Naive B cell (primary cell): ENCODE data around the gene PPP1R12A. TPM values are rescaled to one million over a fixed set of nuclear protein-coding genes. Genes with fewer than 3 reads are reported as not detected.
"Not testable (repeated sequence)": the region's sequence is repeated elsewhere in the genome, so short reads cannot be mapped to it uniquely, and the experiment has no call there.

Experiments
- ATAC-seq, 2 donors: fragments of 150-1000 bp; cut with Tn5 transposase; 2 replicates each; pipeline ENCODE4 v1.10.0; 2021; ENCODE audit warnings: low read depth in 2 of 2, mild to moderate bottlenecking in 2 of 2, moderate library complexity in 2 of 2
- DNase-seq: peaks from one replicate; pipeline ENCODE4 v3.0.0; 2022
- H3K27ac Mint-ChIP-seq, 6 donors: one replicate each; pipeline ENCODE4 v1.8.0; 2020 to 2022; ENCODE audit warnings: mild to moderate bottlenecking in 6 of 6, mixed read lengths in 6 of 6, moderate library complexity in 5 of 6, inconsistent platforms in 2 of 6
- H3K27me3 Mint-ChIP-seq, 3 donors: one replicate each; pipeline ENCODE4 v1.8.0; 2021 to 2022; ENCODE audit warnings: mixed read lengths in 3 of 3, mild to moderate bottlenecking in 1 of 3
- H3K36me3 Mint-ChIP-seq, 2 donors: one replicate each; pipeline ENCODE4 v1.8.0; 2020 to 2022; ENCODE audit warnings: mixed read lengths in 2 of 2, inconsistent platforms in 1 of 2, mild to moderate bottlenecking in 1 of 2
- H3K4me1 Mint-ChIP-seq, 3 donors: one replicate each; pipeline ENCODE4 v1.8.0; 2020 to 2022; ENCODE audit warnings: mixed read lengths in 3 of 3, inconsistent platforms in 1 of 3, mild to moderate bottlenecking in 1 of 3, moderate library complexity in 1 of 3
- H3K4me3 Mint-ChIP-seq, 8 donors: one replicate each; pipeline ENCODE4 v1.8.0; 2020 to 2022; ENCODE audit warnings: mild to moderate bottlenecking in 8 of 8, mixed read lengths in 8 of 8, moderate library complexity in 8 of 8, inconsistent platforms in 2 of 8
- H3K9me3 Mint-ChIP-seq, 7 donors: one replicate each; pipeline ENCODE4 v1.8.0; 2020 to 2022; ENCODE audit warnings: mixed read lengths in 7 of 7, mild to moderate bottlenecking in 5 of 7, inconsistent platforms in 2 of 7, moderate library complexity in 1 of 7
- polyA plus RNA-seq, 6 donors: library from polyadenylated mRNA; unstranded; fragments of 300-500 nt; fragmentation: Illumina TruSeq; gene quantifications; one replicate each; pipeline ENCODE4 v1.2.3, GENCODE V29; 2021; ENCODE audit warnings: low read depth in 6 of 6

Gene PPP1R12A
- polyA plus RNA-seq, 6 donors from 2014 or later = 52.8 to 151 (median 107) TPM

DNA sequence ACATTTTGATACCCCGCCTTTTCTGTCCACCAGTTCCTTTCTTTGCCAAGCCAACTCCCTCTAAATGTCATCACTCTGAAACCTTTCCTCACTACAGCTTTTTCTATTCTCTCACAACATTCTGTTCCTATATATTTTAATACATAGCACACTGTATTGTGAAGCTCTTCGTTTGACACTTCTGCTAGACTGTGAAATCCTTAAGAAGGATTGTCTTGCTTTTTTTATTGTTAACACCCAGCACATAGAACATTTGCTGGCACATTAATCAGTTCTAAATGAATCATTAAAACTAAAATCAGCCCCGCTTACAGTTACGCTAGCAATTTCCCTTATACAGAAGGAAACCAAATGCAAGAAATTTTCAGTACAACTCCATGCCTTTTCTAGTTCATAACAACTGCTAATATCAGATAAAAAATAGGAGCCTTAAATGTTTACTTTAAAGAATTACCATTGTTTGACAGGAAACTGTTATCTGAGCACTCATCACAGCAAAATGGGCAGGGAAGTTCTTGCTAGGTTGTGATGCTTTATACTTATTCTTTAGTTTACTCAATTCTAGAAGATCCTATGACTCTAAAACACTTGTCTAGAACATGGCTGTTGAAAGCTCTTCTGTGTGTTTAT, 93.5 kb downstream of the PPP1R12A start:
- DNase-seq (no peak), ATAC-seq (no peak)
- no peak overlapping the region for H3K27ac Mint-ChIP-seq
- peaks cover 58 to 59% of the 10 kb centered on the region in 2 donors for H3K36me3 Mint-ChIP-seq
- H3K27me3 Mint-ChIP-seq = no peaks in the 10 kb centered on the region
- peaks cover 13 to 43% (median 16%) of the 10 kb centered on the region in 3 donors for H3K4me1 Mint-ChIP-seq
- peaks cover 10 to 37% (median 22%) of the 10 kb centered on the region in 7 donors for H3K9me3 Mint-ChIP-seq
- H3K4me3 Mint-ChIP-seq = no peak overlapping the region

DNA sequence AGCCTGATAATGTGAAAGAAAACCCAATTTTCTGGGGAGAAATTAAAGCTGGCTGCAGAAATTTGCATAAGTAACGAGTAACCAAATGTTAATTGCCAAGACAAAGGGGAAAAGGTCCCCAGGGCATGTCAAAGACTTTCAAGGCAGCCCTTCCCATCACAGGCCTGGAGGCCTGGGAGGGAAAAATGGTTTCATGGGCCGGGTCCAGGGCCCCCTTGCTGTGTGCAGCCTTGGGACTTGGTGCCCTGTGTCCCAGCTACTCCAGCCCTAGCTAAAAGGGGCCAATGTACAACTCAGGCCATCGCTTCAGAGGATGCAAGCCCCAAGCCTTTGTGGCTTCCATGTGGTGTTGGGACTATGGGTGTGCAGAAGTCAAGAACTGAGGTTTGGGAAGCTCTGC, 96.5 kb downstream of the PPP1R12A start:
- peaks cover 40 to 43% of the 10 kb centered on the region in 2 donors for H3K36me3 Mint-ChIP-seq
- H3K27ac Mint-ChIP-seq = no peak overlapping the region
- no peaks in the 10 kb centered on the region for H3K27me3 Mint-ChIP-seq
- no peak overlapping the region for H3K4me3 Mint-ChIP-seq
- ATAC-seq (no peak), DNase-seq (no peak)
- peaks cover 24 to 58% (median 25%) of the 10 kb centered on the region in 3 donors for H3K4me1 Mint-ChIP-seq
- peaks cover 10 to 37% (median 22%) of the 10 kb centered on the region in 7 donors for H3K9me3 Mint-ChIP-seq

DNA sequence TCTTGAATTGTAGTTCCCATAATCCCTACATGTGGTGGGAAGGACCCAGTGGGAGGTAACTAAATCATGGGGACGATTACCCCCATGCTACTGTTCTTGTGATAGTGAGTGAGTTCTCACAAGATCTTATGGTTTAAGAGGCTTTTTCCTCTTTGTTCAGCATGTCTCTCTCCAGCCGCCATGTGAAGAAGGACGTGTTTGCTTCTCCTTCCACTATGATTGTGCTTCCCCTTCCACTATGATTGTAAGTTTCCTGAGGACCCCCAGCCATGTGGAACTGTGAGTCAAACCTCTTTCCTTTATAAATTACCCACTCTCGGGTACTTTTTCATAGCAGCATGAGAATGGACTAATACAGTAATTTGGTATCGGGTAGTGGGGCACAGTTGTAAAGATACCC, 97.3 kb downstream of the PPP1R12A start:
- peak overlapping the region in 2 of 8 donors; percentile 17 to 38 for H3K4me3 Mint-ChIP-seq
- H3K27me3 Mint-ChIP-seq = no peaks in the 10 kb centered on the region
- peaks cover 10 to 37% (median 22%) of the 10 kb centered on the region in 7 donors for H3K9me3 Mint-ChIP-seq
- DNase-seq (no peak), ATAC-seq (no peak)
- H3K4me1 Mint-ChIP-seq = peaks cover 26 to 53% (median 29%) of the 10 kb centered on the region in 3 donors
- H3K36me3 Mint-ChIP-seq = peaks cover 38 to 40% of the 10 kb centered on the region in 2 donors
- peak overlapping the region in 1 of 6 donors; percentile 56 for H3K27ac Mint-ChIP-seq

DNA sequence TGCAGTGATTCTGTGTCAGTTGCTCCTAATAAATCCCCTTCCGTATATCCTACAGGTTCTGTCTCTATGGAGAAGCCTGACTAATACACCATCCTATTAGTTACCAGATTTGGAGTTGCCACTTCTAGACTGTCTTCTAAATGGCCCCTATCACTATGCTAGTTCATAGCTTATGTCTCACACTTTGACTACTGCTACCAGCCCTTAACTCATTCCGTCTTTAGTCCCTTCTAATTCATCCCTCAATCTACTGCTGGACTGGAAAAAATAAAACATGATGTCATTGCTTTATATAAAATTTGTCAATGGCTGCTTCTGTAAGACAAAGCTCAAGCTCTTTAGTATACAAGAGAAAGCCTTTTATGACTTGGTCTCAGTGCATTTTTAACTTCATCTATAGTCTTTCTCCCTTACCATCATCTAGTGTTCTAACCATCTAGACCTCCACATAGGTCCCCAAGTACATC, 99.5 kb downstream of the PPP1R12A start:
- ATAC-seq = no peak

DNA sequence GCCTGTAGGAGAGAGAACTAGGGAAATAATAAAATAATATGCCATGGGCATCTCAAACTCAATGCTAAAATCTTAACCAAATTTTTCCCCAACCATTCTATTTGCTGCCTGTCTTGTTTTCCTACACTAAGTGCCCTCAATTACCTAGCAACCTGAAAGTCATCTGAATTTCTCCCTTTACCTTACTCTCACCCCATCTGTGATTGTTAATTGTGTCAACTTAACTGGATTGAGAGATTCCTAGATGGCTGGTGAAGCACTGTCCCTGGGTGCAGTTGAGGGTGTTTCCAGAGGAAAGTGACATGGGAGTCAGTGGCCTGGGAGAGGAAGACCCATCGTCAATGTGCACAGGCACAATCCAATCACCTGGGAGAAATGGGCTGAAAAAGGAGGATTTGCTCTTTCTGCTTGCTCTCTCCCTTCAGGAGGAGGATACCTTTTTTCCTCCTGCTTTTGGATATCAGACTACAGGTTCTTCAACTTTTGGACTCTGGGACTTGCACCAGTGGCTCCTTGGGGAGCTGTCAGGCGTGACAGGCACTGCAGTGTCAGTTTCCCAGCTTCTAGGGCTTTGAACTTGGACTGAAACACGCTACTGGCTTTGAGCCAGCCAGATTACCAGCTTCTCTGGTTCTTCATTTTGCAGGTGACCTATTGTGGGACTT, 100.1 kb downstream of the PPP1R12A start:
- DNase-seq = no peak

More for the DNA sequence above, 99.5 kb downstream of the PPP1R12A start:
- Mint-ChIP-seq H3K4me3 (no peak overlapping the region), H3K27me3 (no peaks in the 10 kb centered on the region), H3K36me3 (peaks cover 29 to 31% of the 10 kb centered on the region in 2 donors), H3K4me1 (peaks cover 19 to 38% (median 23%) of the 10 kb centered on the region in 3 donors), H3K9me3 (peaks cover 8 to 29% (median 22%) of the 10 kb centered on the region in 7 donors), H3K27ac (peak overlapping the region in 3 of 6 donors; percentile 21 to 78 (median 35))
- DNase-seq = no peak

DNA sequence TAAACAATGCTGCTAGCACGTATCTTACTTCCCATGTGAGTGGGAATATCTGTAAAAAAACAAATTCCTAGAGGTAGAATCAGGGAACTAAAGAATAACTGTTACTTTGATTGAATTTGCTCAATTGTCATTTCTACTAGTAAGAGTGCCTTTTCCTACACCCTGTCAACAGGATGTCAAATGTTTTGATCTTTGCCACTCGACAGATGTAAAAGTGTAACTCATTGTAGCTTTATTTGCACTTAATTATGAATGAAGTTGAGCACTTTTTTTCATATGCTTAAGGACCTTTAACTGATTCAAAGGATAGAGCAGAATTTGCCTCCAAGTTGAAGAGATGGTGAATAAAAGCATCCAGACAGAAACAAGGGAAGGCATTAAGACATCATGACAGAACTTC, 104.5 kb downstream of the PPP1R12A start:
- peaks cover 18 to 20% (median 20%) of the 10 kb centered on the region in 3 donors for H3K4me1 Mint-ChIP-seq
- no peak overlapping the region for H3K4me3 Mint-ChIP-seq
- H3K27me3 Mint-ChIP-seq = no peaks in the 10 kb centered on the region
- peaks cover 8 to 23% of the 10 kb centered on the region in 2 donors for H3K36me3 Mint-ChIP-seq
- DNase-seq = no peak
- no peak for ATAC-seq
- H3K27ac Mint-ChIP-seq = no peak overlapping the region
- H3K9me3 Mint-ChIP-seq = no peaks in the 10 kb centered on the region

More for the DNA sequence above, 100.1 kb downstream of the PPP1R12A start:
- H3K4me3 Mint-ChIP-seq = no peak overlapping the region
- H3K9me3 Mint-ChIP-seq = peaks cover 4 to 24% (median 18%) of the 10 kb centered on the region in 7 donors
- H3K36me3 Mint-ChIP-seq = peaks cover 23 to 27% of the 10 kb centered on the region in 2 donors
- H3K27me3 Mint-ChIP-seq = no peaks in the 10 kb centered on the region
- no peak for ATAC-seq
- peak overlapping the region in 3 of 6 donors; percentile 13 to 78 (median 35) for H3K27ac Mint-ChIP-seq
- H3K4me1 Mint-ChIP-seq = peaks cover 19 to 33% (median 19%) of the 10 kb centered on the region in 3 donors

DNA sequence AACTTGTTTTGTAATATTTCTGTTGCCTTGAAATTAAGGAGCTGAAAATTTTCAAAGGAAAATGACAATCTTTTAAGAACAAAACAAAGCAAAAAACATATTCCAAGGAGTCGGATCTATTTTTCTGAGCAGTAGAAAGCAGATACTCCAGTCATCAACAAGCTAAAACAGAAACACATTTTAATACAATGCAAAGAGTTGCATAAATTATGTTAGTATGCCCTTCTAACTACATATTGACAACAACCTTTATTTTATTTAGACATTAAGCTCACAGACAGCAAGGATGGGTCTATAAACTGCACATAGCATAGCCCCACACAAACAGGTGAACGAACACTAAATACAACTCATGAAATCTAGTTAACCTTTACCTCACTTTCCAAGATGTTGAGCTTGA, 106.0 kb downstream of the PPP1R12A start:
- Mint-ChIP-seq H3K27me3 (no peaks in the 10 kb centered on the region), H3K4me1 (peaks cover 4 to 12% (median 12%) of the 10 kb centered on the region in 3 donors), H3K9me3 (no peaks in the 10 kb centered on the region), H3K4me3 (no peak overlapping the region), H3K27ac (peak overlapping the region in 1 of 6 donors; percentile 17), H3K36me3 (peaks cover 8 to 23% of the 10 kb centered on the region in 2 donors)
- ATAC-seq (no peak), DNase-seq (no peak)

DNA sequence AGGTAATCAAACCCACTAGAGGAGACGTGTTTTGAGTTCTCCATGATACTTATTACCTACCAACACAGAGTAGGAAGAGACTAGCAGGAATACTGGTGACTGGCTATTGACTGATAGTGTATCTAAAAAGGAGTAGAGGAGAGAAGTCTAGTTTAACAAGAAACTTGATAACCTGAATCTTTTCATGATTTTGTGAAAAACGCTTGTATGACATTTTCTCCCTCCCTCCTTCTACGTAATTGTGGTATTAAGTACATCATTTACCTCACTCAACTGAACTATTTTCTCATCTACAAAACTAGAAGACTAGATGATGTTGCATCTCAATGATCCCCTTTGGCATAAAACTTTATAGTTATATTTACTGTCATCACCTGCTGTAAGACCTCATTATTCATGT, 107.4 kb downstream of the PPP1R12A start:
- H3K4me3 Mint-ChIP-seq = no peak overlapping the region
- ATAC-seq (no peak), DNase-seq (no peak)
- peaks cover 0 to 7% (median 5%) of the 10 kb centered on the region in 3 donors for H3K4me1 Mint-ChIP-seq
- H3K27me3 Mint-ChIP-seq = no peaks in the 10 kb centered on the region
- peaks cover 8 to 23% of the 10 kb centered on the region in 2 donors for H3K36me3 Mint-ChIP-seq
- no peaks in the 10 kb centered on the region for H3K9me3 Mint-ChIP-seq
- H3K27ac Mint-ChIP-seq = peak overlapping the region in 2 of 6 donors; percentile 24 to 86

DNA sequence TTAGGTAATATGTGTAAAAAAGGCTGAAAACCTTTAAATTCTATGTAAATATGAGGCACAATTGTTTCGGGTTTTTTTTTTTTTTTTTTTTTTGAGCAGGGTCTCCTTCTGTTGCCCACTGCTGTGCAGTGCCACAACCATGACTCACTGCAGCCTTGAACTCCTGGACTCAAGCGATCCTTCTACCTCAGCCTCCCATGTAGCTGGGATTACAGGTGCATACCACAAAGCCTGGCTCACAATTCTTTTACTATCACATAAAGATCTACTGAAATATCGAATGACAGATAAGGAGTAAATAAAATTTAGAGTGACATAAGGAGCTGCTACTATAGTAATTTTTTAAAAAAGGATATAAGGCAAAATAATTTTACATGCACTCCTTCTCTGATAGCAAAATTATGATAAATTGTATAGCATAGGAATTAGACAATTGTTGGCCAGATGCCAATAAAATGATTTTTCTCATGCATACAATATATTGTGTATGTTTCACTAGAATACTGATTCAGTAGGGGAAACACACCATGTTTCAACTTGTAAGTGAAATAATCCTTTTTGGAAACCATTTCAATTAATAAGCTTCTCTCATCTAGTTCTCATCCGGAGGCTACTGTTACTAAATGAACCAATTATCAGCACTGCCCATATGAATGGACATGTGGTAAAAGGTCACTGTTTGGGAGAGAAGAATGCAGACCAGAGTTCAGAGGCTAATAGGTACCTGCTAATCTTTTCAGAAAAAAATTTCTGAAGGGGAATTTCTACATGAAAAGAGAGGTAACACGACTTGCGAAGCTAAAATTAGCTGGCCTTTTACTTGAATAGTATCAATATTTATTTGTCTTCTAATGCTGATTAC, 108.4 kb downstream of the PPP1R12A start:
- no peak for ATAC-seq
- no peaks in the 10 kb centered on the region for H3K27me3 Mint-ChIP-seq
- H3K4me1 Mint-ChIP-seq = peaks cover 0 to 7% (median 5%) of the 10 kb centered on the region in 3 donors
- H3K36me3 Mint-ChIP-seq = peaks cover 8 to 23% of the 10 kb centered on the region in 2 donors
- no peak for DNase-seq
- H3K9me3 Mint-ChIP-seq = no peaks in the 10 kb centered on the region
- H3K27ac Mint-ChIP-seq = peak overlapping the region in 2 of 6 donors; percentile 49 to 54
- H3K4me3 Mint-ChIP-seq = no peak overlapping the region

DNA sequence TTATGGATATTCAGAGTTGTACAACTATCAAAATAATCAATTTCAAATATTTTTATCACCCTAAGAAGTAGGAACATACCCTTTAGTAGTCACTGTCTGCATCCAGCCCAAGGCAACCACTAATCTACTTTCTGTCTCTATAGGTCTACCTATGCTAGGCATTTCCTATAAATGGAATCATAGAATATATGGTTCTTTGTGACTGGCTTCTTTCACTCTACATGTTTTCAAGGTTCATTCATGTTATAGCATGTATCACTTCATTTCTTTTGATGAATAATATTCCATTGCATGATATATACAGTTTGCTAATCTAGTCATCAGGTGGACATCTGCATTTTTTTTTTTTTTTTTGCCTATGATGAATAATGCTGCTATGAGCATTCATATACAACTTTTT, 112.4 kb downstream of the PPP1R12A start:
- H3K27me3 Mint-ChIP-seq = no peaks in the 10 kb centered on the region
- H3K27ac Mint-ChIP-seq = no peak overlapping the region
- peaks cover 8 to 18% of the 10 kb centered on the region in 2 donors for H3K36me3 Mint-ChIP-seq
- no peak for DNase-seq
- H3K9me3 Mint-ChIP-seq = no peaks in the 10 kb centered on the region
- H3K4me1 Mint-ChIP-seq = peaks cover 0 to 4% (median 0%) of the 10 kb centered on the region in 3 donors
- no peak overlapping the region for H3K4me3 Mint-ChIP-seq
- no peak for ATAC-seq

DNA sequence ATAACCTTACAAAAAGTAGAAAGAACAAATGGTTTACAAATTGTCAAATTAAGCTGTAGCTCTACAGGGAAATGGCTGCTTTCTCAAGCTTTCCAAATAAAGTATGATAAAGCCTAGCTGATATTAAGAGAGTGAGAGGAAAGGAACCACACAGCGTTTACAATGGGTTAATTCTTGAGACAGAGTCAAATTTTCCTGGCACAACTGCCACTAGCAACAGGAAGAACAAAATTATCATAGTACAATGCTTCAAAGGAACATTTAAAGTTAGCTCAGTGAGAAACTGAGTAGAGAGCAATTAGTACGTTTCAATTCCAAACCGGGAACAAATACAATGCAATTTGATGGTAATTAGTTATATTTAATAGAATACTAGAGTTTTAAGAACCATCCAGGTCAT, 116.0 kb downstream of the PPP1R12A start:
- H3K36me3 Mint-ChIP-seq = peaks cover 17 to 28% of the 10 kb centered on the region in 2 donors
- H3K9me3 Mint-ChIP-seq = no peaks in the 10 kb centered on the region
- ATAC-seq = no peak
- H3K4me3 Mint-ChIP-seq = no peak overlapping the region
- no peaks in the 10 kb centered on the region for H3K27me3 Mint-ChIP-seq
- peaks cover 0 to 6% (median 4%) of the 10 kb centered on the region in 3 donors for H3K4me1 Mint-ChIP-seq
- no peak for DNase-seq
- peak overlapping the region in 1 of 6 donors; percentile 43 for H3K27ac Mint-ChIP-seq

DNA sequence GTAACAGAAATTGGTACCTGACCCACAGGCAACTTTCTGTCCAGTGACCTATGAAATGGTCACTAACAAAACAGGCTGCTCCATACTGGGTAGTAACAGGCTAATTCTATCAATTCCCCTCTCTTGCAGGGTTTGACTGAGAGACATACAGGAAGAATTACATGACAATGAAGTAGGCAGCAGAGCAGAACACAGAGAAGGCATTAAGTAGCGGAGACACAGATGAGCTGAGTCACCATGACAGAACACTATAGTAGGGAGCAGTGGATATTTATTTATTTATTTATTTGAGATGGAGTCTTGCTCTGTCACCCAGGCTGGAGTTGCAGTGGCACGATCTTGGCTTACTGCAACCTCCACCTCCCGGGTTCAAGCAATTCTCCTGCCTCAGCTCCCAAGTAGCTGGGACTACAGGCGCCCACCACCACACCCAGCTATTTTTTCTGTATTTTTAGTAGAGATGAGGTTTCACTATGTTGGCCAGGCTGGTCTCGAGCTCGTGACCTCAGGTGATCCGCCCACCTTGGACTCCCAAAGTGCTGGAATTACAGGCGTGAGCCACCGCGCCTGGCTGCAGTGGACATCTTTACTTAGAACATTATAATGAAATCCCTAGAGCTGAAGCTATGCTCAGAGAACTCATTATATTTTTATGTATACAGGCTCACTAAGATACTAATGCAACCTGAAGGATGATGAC, 150.4 kb downstream of the PPP1R12A start:
- H3K27me3 Mint-ChIP-seq, H3K4me1 Mint-ChIP-seq, H3K27ac Mint-ChIP-seq, H3K9me3 Mint-ChIP-seq, ATAC-seq, DNase-seq, H3K4me3 Mint-ChIP-seq: not testable (repeated sequence)
- peaks cover 10 to 33% of the 10 kb centered on the region in 2 donors for H3K36me3 Mint-ChIP-seq
